Fibroblast of lung (primary cell): ENCODE measurements around the gene SLX1A.
"Not testable (repeated sequence)": the region's sequence is repeated elsewhere in the genome, so short reads cannot be mapped to it uniquely, and the experiment has no call there.

ENCODE experiments used
- EZH2 ChIP-seq: IDR thresholded peaks from 2 replicates; pipeline ENCODE4 v1.5.1; 2012; ENCODE audit warnings: low read length, control low read depth, mild to moderate bottlenecking; ENCODE audit errors: missing control alignments
- TF ChIP-seq, protein P1 (sequence below), 2 donors: IDR thresholded peaks in 1 of 2; conservative IDR thresholded peaks in 1 of 2; 1 replicate in 1 of 2; 2 replicates in 1 of 2; pipeline ENCODE4 v1.5.1; 2011 to 2012; ENCODE audit warnings: low read length in 2 of 2, control low read depth in 1 of 2, inconsistent platforms in 1 of 2, low read depth in 1 of 2, mild to moderate bottlenecking in 1 of 2

DNA sequence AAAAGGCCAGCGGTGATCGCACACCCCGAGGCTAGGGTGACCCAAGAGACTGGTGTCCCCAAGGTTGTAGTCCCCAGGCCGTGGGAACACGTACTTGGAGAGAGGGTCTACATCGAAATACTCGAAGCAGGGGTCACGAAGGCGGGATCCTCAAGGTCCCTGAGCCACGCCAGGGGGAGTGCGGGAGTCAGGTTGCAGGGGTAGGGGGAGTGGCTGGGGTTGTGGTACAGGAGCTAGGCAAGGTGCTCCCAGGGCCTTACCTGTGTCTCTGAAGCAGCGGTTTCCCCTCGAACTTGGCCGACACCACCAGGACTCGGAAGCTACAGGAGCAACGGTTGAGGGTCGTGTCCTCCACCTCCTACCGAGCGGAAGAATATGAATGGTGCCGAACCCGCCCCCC, 577 bp upstream of the SLX1A start:
- TF ChIP-seq, protein P1, sequence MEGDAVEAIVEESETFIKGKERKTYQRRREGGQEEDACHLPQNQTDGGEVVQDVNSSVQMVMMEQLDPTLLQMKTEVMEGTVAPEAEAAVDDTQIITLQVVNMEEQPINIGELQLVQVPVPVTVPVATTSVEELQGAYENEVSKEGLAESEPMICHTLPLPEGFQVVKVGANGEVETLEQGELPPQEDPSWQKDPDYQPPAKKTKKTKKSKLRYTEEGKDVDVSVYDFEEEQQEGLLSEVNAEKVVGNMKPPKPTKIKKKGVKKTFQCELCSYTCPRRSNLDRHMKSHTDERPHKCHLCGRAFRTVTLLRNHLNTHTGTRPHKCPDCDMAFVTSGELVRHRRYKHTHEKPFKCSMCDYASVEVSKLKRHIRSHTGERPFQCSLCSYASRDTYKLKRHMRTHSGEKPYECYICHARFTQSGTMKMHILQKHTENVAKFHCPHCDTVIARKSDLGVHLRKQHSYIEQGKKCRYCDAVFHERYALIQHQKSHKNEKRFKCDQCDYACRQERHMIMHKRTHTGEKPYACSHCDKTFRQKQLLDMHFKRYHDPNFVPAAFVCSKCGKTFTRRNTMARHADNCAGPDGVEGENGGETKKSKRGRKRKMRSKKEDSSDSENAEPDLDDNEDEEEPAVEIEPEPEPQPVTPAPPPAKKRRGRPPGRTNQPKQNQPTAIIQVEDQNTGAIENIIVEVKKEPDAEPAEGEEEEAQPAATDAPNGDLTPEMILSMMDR (conservative IDR thresholded peaks at IDR 0.05 in 1 of 2, IDR thresholded peaks at IDR 0.05 in 1 of 2; ENCODE audit: low read depth in 1 of 2, low read length in 2 of 2), result not testable (repeated sequence)
- TF ChIP-seq EZH2, result not testable (repeated sequence)
